Endothelial cell (in vitro differentiated cells): ENCODE data around the gene TMEM61. TPM values are rescaled to one million over a fixed set of nuclear protein-coding genes. Genes with fewer than 3 reads are reported as not detected.
A peak's percentile ranks its signal among the peaks of the same experiment; 100 is the strongest.

Experiments used
- DNase-seq: peaks from one replicate; pipeline ENCODE4 v3.0.0; 2021; ENCODE audit warnings: low spot score
- H3K27ac Mint-ChIP-seq: one replicate; pipeline ENCODE4 v1.8.0; 2021; ENCODE audit warnings: mixed read lengths, inconsistent platforms; ENCODE audit not compliant: unreplicated experiment
- H3K27me3 Mint-ChIP-seq: one replicate; pipeline ENCODE4 v1.8.0; 2021; ENCODE audit warnings: mild to moderate bottlenecking, moderate library complexity, mixed read lengths, inconsistent platforms; ENCODE audit not compliant: unreplicated experiment
- H3K36me3 Mint-ChIP-seq: one replicate; pipeline ENCODE4 v1.8.0; 2021; ENCODE audit warnings: mild to moderate bottlenecking, low read depth, mixed read lengths, inconsistent platforms; ENCODE audit not compliant: unreplicated experiment
- H3K4me1 Mint-ChIP-seq: one replicate; pipeline ENCODE4 v1.8.0; 2021; ENCODE audit warnings: mild to moderate bottlenecking, mixed read lengths, inconsistent platforms; ENCODE audit not compliant: unreplicated experiment
- H3K4me3 Mint-ChIP-seq: one replicate; pipeline ENCODE4 v1.8.0; 2021; ENCODE audit warnings: mild to moderate bottlenecking, mixed read lengths, inconsistent platforms; ENCODE audit not compliant: unreplicated experiment
- H3K9me3 Mint-ChIP-seq: one replicate; pipeline ENCODE4 v1.8.0; 2021; ENCODE audit warnings: mixed read lengths, inconsistent platforms; ENCODE audit not compliant: unreplicated experiment
- total RNA-seq: library from RNA; stranded (reverse); fragmentation: NEBNext Ultra II Directional; extraction: Animal tissue kit (Norgen Biotek cat#: 25700); gene quantifications from one replicate; pipeline ENCODE4 v1.2.1, GENCODE V29; 2021; ENCODE audit not compliant: unreplicated experiment
- TF ChIP-seq, protein P1 (sequence below): fragments of 200-600 bp; sonication (generic); IDR thresholded peaks from one replicate; pipeline ENCODE4 v1.5.0; 2021; ENCODE audit warnings: antibody characterized with exemption; ENCODE audit not compliant: unreplicated experiment

TMEM61 gene
- total RNA-seq, 1 donor from 2014 or later: not detected

- H3K27me3 Mint-ChIP-seq: peaks cover 3% of the 10 kb centered on the region
- no peak overlapping the region for H3K27ac Mint-ChIP-seq
- no peaks in the 10 kb centered on the region for H3K9me3 Mint-ChIP-seq
- H3K4me1 Mint-ChIP-seq: peaks cover 7% of the 10 kb centered on the region
- DNase-seq: no peak
- no peaks in the 10 kb centered on the region for H3K36me3 Mint-ChIP-seq
- H3K4me3 Mint-ChIP-seq: no peak overlapping the region
- TF ChIP-seq, protein P1, sequence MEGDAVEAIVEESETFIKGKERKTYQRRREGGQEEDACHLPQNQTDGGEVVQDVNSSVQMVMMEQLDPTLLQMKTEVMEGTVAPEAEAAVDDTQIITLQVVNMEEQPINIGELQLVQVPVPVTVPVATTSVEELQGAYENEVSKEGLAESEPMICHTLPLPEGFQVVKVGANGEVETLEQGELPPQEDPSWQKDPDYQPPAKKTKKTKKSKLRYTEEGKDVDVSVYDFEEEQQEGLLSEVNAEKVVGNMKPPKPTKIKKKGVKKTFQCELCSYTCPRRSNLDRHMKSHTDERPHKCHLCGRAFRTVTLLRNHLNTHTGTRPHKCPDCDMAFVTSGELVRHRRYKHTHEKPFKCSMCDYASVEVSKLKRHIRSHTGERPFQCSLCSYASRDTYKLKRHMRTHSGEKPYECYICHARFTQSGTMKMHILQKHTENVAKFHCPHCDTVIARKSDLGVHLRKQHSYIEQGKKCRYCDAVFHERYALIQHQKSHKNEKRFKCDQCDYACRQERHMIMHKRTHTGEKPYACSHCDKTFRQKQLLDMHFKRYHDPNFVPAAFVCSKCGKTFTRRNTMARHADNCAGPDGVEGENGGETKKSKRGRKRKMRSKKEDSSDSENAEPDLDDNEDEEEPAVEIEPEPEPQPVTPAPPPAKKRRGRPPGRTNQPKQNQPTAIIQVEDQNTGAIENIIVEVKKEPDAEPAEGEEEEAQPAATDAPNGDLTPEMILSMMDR: no peak
These were observed 52.8 kb downstream of the TMEM61 start for GRCh38 chr1:55033265-55033614.

DNA sequence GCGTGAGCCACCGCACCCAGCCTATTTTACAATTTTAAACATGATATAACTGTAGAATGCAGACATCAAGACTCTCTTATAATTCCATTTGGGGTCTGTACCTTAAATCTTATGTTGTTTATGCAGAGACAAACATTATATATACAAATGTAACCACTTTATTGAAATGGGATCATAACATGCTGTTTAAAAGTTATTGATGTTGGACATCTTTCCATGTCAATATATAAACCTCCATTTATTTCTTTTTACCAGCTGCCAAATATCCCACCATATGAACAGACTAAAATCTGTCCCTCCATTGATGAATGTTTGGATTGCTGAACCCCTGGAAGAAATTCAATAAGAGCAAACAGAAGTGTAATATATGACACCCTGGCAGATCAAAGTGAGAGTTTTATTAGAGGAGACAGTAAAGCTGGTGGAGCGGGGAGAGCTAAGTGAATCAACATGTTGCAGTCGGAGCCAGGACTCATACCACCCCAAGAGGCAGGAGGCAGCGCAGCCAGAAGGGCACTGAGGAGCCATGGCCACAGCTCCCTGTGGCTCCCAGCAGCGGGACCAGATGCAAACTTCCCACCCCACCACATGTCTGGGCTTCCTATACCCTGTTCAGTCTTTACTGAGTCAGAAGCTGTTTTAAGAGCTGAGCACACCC is 54.2 kb downstream of the TMEM61 start:
- no peaks in the 10 kb centered on the region for H3K9me3 Mint-ChIP-seq
- no peaks in the 10 kb centered on the region for H3K36me3 Mint-ChIP-seq
- H3K27ac Mint-ChIP-seq: no peak overlapping the region
- H3K4me3 Mint-ChIP-seq: no peak overlapping the region
- peaks cover 12% of the 10 kb centered on the region for H3K4me1 Mint-ChIP-seq
- H3K27me3 Mint-ChIP-seq: peaks cover 12% of the 10 kb centered on the region
- TF ChIP-seq, protein P1: no peak
- no peak for DNase-seq

DNA sequence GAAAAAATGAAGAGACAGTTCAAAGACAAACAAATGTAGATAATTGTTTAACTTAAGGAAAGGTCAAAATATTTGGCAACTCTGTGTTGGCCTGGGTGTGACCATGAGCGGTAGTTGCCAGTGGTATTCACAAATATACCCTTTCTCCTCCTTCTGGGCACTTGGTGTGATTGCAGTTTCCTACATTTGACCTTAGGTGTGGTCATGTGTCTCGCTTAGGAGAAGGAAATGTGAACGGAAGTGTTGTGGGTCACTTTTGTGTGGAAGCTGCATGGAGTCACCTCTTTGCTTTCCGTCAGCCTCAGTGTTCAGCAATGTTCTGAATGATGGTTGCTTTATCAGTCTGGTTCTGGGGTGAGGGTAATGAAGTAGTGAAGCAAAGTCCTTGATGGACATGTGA is 55.5 kb downstream of the TMEM61 start:
- H3K4me3 Mint-ChIP-seq: no peak overlapping the region
- peaks cover 15% of the 10 kb centered on the region for H3K4me1 Mint-ChIP-seq
- H3K36me3 Mint-ChIP-seq: no peaks in the 10 kb centered on the region
- H3K27me3 Mint-ChIP-seq: peaks cover 15% of the 10 kb centered on the region
- H3K27ac Mint-ChIP-seq: no peak overlapping the region
- TF ChIP-seq, protein P1: peak; percentile 36
- H3K9me3 Mint-ChIP-seq: no peaks in the 10 kb centered on the region
- no peak for DNase-seq

DNA sequence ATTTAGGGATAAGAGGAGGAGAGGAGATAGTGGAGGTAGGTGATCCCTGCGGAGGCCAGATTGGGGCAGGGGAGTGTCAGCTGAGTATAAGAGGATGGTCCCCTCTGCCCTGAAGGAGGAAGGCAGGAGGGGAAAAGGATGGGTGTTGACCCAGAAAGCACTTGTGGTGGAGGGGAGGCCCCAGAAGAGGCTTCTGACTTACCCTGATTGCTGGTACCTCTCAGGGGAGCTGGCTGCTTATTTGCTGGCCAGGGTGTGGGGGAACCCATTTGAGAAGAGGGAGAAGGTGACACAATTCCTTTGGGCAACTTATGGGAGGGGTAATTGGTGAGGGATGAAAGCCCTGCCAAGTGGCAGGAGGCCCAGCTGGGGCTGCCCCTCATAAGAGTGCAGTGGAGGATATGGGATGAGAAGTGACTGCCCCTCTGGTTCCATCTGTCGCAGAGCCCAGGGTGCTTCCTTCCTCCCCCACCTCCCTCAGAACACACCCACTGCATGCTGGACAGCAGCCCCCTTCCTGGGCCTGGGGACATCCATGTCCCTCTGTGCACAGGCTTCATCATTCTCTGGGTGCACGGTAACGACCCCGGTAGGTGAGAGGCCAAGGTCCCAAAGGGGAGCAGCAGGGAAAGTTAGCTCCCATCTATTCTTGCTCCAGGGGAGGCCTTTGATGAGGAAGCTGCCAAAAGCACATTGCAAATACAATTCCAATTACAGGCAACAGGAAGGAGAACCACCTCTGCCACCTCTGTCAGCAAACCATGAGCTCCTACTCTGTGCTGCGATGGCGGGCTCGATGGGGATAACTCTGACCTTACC is 57.5 kb downstream of the TMEM61 start:
- H3K4me3 Mint-ChIP-seq: no peak overlapping the region
- no peaks in the 10 kb centered on the region for H3K36me3 Mint-ChIP-seq
- DNase-seq: no peak
- TF ChIP-seq, protein P1: no peak
- H3K27ac Mint-ChIP-seq: no peak overlapping the region
- H3K27me3 Mint-ChIP-seq: peaks cover 19% of the 10 kb centered on the region
- peaks cover 15% of the 10 kb centered on the region for H3K4me1 Mint-ChIP-seq
- H3K9me3 Mint-ChIP-seq: no peaks in the 10 kb centered on the region

- Mint-ChIP-seq H3K9me3 (no peaks in the 10 kb centered on the region), H3K36me3 (no peaks in the 10 kb centered on the region), H3K27ac (no peak overlapping the region), H3K4me1 (peaks cover 15% of the 10 kb centered on the region), H3K4me3 (no peak overlapping the region), H3K27me3 (peaks cover 19% of the 10 kb centered on the region)
- no peak for DNase-seq
- TF ChIP-seq, protein P1: no peak
These were observed 58.1 kb downstream of the TMEM61 start for GRCh38 chr1:55038552-55038838.
